Brain microvascular endothelial cell (primary cell): ENCODE measurements around the gene EPHB2.

Source experiments
- DNase-seq: peaks from one replicate; pipeline ENCODE4 v3.0.0-alpha.2; 2020
- H3K27ac ChIP-seq: fragments of 250-450 bp; sonication (Bioruptor Pico); 2 replicates; pipeline ENCODE4 v1.5.1; 2020; ENCODE audit warnings: mild to moderate bottlenecking, moderate library complexity
- H3K27me3 ChIP-seq: fragments of 250-450 bp; sonication (Bioruptor Pico); replicated peaks from 2 replicates; pipeline ENCODE4 v1.5.1; 2020; ENCODE audit warnings: mild to moderate bottlenecking
- H3K36me3 ChIP-seq: fragments of 250-450 bp; sonication (Bioruptor Pico); replicated peaks from 2 replicates; pipeline ENCODE4 v1.5.1; 2020; ENCODE audit warnings: mild to moderate bottlenecking
- H3K4me3 ChIP-seq: 2 replicates; pipeline ENCODE4 v1.5.1; 2011; ENCODE audit warnings: low read depth, mild to moderate bottlenecking, control low read depth, low read length, moderate library complexity
- CTCF ChIP-seq: IDR thresholded peaks from 2 replicates; pipeline ENCODE4 v1.5.1; 2011; ENCODE audit warnings: low read depth, mild to moderate bottlenecking, moderate library complexity, low read length, control low read depth, inconsistent platforms; ENCODE audit errors: missing control alignments
- in situ Hi-C: cut with HindIII; loops from 2 replicates; pipeline ENCODE4 v1.10.0; 2017; ENCODE audit warnings: low sequenced_read_pairs, low pct_ligation_motif_present

EPHB2 gene

DNA sequence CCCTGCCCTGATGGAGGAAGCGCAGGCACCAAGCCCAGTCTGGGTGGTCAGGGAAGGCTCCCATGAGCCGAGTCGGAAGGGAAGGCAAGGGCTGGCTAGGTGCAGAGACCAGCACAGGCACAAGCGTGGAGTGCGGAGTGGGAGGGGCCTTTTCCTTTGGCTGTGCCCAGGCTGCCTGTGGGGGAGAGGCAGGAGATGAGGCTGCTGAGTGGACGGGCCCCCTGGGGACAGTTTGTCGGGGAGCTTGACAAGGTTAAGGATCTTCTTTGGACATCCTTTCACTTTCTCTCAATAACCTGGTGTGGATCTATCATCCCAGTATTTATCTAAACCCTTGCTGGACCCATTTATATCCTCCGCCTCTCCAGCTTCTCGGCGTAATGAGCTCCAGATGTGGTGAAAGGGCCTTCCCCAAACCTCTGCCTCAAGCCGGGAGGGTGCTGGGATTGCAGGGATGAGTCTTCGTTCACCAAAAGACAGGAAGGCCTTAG is 42.9 kb downstream of the EPHB2 start:
- in situ Hi-C loops = no loop called here
- TF ChIP-seq CTCF = no peak
- no peak overlapping the region for H3K4me3 ChIP-seq

GRCh38 chr1:22754106-22754768 is 43.6 kb downstream of the EPHB2 start:
- Histone ChIP-seq H3K27ac (peak overlapping the region; percentile 45), H3K27me3 (no peaks in the 10 kb centered on the region), H3K4me3 (no peak overlapping the region), H3K36me3 (no peaks in the 10 kb centered on the region)
- TF ChIP-seq CTCF = no peak
- no peak for DNase-seq
- in situ Hi-C loops = no loop called here

More for the DNA sequence above, 42.9 kb downstream of the EPHB2 start:
- peak overlapping the region; percentile 45 for H3K27ac ChIP-seq
- DNase-seq = no peak
- H3K36me3 ChIP-seq = no peaks in the 10 kb centered on the region
- H3K27me3 ChIP-seq = no peaks in the 10 kb centered on the region

DNA sequence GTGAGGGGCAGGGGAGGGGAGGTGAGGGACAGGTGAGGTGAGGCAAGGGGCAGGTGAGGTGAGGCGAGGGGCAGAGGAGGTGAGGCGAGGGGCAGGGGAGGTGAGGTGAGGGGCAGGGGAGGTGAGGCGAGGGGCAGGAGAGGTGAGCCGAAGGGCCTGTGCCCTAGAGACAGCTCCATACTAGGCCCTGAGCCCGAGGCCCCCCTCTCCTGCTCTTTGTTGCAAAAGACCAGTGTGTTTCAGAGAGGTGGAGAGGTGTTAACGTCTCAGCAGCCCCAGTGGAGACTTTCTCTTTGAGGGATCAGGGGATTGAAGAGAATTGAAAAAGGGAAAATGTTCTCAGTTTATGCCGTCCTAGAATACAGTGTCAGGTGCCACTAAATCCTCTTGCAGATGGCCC is 44.2 kb downstream of the EPHB2 start:
- no peak for TF ChIP-seq CTCF
- Histone ChIP-seq H3K4me3 (no peak overlapping the region), H3K36me3 (no peaks in the 10 kb centered on the region), H3K27me3 (no peaks in the 10 kb centered on the region), H3K27ac (no peak overlapping the region)
- no peak for DNase-seq
- in situ Hi-C loops = no loop called here

GRCh38 chr1:22755641-22756040 is 45.0 kb downstream of the EPHB2 start:
- no peak overlapping the region for H3K4me3 ChIP-seq
- no peaks in the 10 kb centered on the region for H3K36me3 ChIP-seq
- in situ Hi-C loops = no loop called here
- TF ChIP-seq CTCF = no peak
- no peak overlapping the region for H3K27ac ChIP-seq
- no peaks in the 10 kb centered on the region for H3K27me3 ChIP-seq
- DNase-seq = no peak

GRCh38 chr1:22756125-22756735 is 45.6 kb downstream of the EPHB2 start:
- Histone ChIP-seq H3K4me3 (no peak overlapping the region), H3K27ac (no peak overlapping the region), H3K27me3 (no peaks in the 10 kb centered on the region), H3K36me3 (no peaks in the 10 kb centered on the region)
- TF ChIP-seq CTCF = no peak
- no peak for DNase-seq
- in situ Hi-C loops = no loop called here
